Measurements from ENCODE around the gene NPTXR.

- TF ChIP-seq CTCF (IDR thresholded peaks at IDR 0.05; ENCODE audit: low read depth, low read length, poor library complexity, severe bottlenecking) (no peak), EZH2phosphoT487 (IDR thresholded peaks at IDR 0.05; ENCODE audit: borderline replicate concordance, low read length) (no peak)
Measured at GRCh38 chr22:38860283-38861169, 16.7 kb upstream of the NPTXR start.
